Activated naive CD4-positive, alpha-beta T cell treated with anti-CD3 and anti-CD28 coated beads, Interleukin-2, amount 50 U/mL, for 24 hours (primary cell): ENCODE measurements around the gene EGFL8.
A peak's percentile ranks its signal among the peaks of the same experiment; 100 is the strongest.
"Not testable (repeated sequence)": the region's sequence is repeated elsewhere in the genome, so short reads cannot be mapped to it uniquely, and the experiment has no call there.

Experiments
- H3K27ac Mint-ChIP-seq: one replicate; pipeline ENCODE4 v1.8.0; 2021; ENCODE audit warnings: mild to moderate bottlenecking, mixed read lengths
- H3K27me3 Mint-ChIP-seq: one replicate; pipeline ENCODE4 v1.8.0; 2021; ENCODE audit warnings: mixed read lengths
- H3K36me3 Mint-ChIP-seq: one replicate; pipeline ENCODE4 v1.8.0; 2021; ENCODE audit warnings: mixed read lengths
- H3K4me1 Mint-ChIP-seq: one replicate; pipeline ENCODE4 v1.8.0; 2021; ENCODE audit warnings: mixed read lengths
- H3K4me3 Mint-ChIP-seq: one replicate; pipeline ENCODE4 v1.8.0; 2021; ENCODE audit warnings: mild to moderate bottlenecking, mixed read lengths
- H3K9me3 Mint-ChIP-seq: one replicate; pipeline ENCODE4 v1.8.0; 2021; ENCODE audit warnings: mixed read lengths

EGFL8 gene

DNA sequence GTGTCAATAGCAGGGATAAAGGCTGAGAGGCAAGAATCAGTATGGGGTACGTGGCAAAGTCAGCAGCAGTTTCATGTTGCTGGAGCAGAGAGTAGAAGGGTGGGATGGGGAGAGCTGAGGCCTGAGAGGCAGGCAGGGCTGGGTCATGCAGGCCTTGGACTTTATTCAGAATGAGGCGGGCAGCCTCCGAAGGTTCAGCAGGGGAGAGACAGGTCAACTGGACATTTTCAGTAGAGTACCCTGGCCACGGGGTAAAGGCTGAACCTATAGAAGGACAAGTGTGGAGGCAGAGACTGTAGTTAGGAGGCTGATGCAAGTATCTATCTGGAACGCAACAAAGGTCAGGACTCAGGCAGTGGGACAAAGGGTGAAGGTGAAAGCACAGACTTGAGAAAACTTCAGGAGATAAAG is 45.8 kb downstream of the EGFL8 start:
- H3K4me3 Mint-ChIP-seq: no peak overlapping the region
- no peaks in the 10 kb centered on the region for H3K36me3 Mint-ChIP-seq
- H3K9me3 Mint-ChIP-seq: no peaks in the 10 kb centered on the region
- no peak overlapping the region for H3K27ac Mint-ChIP-seq
- H3K27me3 Mint-ChIP-seq: no peaks in the 10 kb centered on the region
- H3K4me1 Mint-ChIP-seq: no peaks in the 10 kb centered on the region

DNA sequence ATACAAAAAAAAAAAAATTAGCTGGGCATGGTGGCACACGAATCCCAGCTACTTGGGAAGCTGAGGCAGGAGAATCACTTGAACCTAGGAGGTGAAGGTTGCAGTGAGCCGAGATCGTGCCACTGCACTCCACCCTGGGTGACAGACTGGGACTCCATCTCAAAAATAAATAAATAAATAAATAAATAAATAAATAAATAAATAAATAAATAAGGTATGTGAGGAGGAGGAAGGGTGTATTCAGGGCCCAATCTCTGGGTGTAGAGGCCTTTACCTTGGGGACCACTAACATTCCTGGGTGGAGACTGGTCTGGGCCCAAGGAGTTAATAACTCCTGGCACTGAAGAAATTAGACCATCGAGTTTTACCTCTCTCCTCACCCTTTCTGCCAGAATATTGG is 47.0 kb downstream of the EGFL8 start:
- H3K36me3 Mint-ChIP-seq, H3K27ac Mint-ChIP-seq, H3K9me3 Mint-ChIP-seq, H3K4me3 Mint-ChIP-seq, H3K27me3 Mint-ChIP-seq, H3K4me1 Mint-ChIP-seq: not testable (repeated sequence)

DNA sequence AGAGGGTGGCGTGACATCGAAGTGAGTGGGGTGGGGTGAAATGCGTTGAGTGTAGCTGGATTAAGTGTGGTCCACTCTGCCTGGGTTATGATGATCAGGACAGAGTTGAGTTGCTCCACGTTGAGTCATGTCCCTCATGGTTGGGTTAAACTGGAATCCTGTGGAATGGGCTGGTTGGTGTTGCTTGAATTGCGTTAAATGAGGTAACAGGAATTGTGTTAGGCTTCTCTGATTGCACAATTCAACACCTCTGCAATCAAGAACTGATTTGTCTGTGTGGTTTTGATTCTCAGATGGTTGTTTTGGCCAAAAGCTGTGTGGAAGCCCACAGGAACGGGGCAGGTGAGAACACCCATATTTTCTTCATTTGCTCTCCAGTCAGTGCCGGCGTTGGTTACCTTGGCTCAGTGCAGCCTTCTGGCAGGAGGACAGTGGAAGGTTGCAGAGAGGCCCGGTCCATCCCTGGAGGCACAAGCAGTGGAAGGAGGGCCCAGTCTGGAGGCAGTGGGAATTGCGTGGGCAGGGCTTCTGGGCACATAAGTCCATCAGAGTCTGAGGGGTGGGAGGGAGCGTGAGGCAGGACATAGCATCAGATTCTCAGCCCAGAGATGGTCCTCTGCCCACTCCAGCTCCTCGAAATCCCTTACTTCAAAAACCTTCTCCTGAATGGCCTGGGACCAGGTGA is 47.8 kb downstream of the EGFL8 start:
- Mint-ChIP-seq H3K36me3 (no peaks in the 10 kb centered on the region), H3K4me1 (no peaks in the 10 kb centered on the region), H3K27me3 (no peaks in the 10 kb centered on the region), H3K27ac (no peak overlapping the region), H3K4me3 (no peak overlapping the region), H3K9me3 (no peaks in the 10 kb centered on the region)

DNA sequence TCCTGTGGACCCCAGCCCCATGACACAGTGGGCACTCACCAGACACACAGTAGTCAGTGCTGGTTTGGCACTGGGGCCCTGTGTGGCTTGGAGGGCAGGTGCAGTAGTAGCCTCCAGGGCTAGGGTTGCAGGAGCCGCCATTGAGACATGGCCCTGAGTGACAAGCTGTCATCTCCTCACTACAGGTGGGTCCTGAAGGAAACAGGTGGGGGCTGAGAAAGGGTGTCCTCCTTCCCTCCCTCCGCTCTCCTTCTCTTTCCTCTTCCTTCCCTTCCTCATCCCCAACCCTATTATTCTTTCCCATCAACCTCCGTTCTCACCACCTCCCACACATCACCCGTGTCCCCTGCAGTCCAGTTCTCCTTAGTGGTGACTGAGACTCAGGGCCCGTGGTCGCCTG is 49.3 kb downstream of the EGFL8 start:
- H3K4me1 Mint-ChIP-seq: no peaks in the 10 kb centered on the region
- no peak overlapping the region for H3K27ac Mint-ChIP-seq

DNA sequence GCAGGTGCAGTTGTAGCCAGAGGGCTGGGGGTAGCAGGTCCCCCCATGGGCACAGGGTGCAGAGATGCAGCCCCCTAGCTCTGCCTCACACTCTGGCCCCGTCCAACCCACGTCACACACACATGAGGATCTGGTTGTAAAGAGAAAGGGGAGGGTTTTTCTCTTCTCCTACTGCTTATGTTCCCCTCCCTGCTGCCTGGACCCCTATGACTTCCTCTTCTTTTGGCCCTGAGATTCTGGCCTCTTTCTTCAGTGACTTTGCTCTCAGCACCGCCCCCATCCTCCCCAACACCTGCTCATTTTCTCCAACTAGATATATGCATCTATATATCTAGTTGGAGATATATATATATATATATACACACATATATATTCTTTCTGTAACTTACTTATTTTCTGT is 49.7 kb downstream of the EGFL8 start:
- no peaks in the 10 kb centered on the region for H3K4me1 Mint-ChIP-seq
- H3K27ac Mint-ChIP-seq: no peak overlapping the region
- no peaks in the 10 kb centered on the region for H3K36me3 Mint-ChIP-seq
- H3K27me3 Mint-ChIP-seq: no peaks in the 10 kb centered on the region
- no peak overlapping the region for H3K4me3 Mint-ChIP-seq
- H3K9me3 Mint-ChIP-seq: no peaks in the 10 kb centered on the region

More for the DNA sequence above, 49.3 kb downstream of the EGFL8 start:
- Mint-ChIP-seq H3K27me3 (no peaks in the 10 kb centered on the region), H3K9me3 (no peaks in the 10 kb centered on the region), H3K4me3 (no peak overlapping the region), H3K36me3 (no peaks in the 10 kb centered on the region)

DNA sequence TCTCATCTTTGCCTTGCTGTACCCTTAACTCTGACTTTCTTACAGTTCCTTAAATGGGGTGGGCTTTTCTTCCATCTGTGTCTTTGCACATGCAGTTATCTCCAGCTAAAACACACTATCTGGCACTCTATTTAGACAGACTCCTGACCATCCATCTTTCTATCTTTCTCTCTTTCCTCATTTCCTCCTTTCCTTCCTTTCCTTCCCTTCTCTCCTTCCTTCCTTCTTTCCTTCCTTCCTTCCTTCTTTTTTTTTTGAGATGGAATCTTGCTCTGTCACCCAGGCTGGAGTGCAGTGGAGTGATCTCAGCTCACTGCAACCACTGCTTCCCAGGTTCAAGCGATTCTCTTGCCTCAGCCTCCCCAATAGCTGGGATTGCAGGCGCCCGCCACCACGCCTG is 51.2 kb downstream of the EGFL8 start:
- Mint-ChIP-seq H3K4me3 (no peak overlapping the region), H3K36me3 (no peaks in the 10 kb centered on the region), H3K9me3 (no peaks in the 10 kb centered on the region), H3K27ac (peak overlapping the region; percentile 61), H3K4me1 (no peaks in the 10 kb centered on the region), H3K27me3 (no peaks in the 10 kb centered on the region)

DNA sequence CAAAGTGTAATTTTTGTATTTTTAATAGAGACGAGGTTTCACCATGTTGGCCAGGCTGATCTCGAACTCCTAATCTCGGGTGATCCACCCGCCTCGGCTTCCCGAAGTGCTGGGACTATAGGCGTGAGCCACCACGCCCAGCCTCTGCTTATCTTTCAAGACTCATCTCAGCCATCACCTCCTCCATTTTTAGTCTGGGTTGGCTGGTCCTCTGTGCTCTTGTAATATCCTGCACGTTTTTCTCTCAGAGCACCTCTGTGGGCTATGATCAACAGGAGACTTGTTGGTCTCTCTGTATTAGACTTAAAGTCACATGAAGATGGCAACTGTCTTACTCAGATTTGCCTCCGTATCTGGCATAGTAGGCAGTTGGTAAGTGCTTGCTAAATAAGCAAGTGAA is 51.9 kb downstream of the EGFL8 start:
- H3K27ac Mint-ChIP-seq: no peak overlapping the region

DNA sequence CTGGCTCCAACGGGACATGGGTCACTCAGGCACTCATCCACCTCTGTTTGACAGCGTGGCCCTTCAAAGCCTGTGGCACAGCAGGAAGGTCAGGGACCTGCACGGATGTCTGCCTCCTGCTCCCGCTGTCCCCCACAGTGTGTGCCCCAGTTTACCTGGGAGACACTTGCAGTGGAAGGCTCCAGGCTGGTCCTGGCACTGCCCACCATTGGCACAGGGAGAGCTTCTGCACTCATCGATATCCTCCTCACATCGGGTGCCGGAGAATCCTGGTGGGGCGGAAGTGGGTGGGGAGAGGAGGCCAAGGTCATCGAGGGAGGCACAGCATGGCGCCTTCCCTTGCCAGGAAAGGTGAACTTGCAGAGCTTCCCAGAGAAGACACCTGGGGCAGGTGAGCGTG is 52.6 kb downstream of the EGFL8 start:
- no peaks in the 10 kb centered on the region for H3K4me1 Mint-ChIP-seq
- no peak overlapping the region for H3K27ac Mint-ChIP-seq
- H3K9me3 Mint-ChIP-seq: no peaks in the 10 kb centered on the region

More for the DNA sequence above, 51.9 kb downstream of the EGFL8 start:
- H3K9me3 Mint-ChIP-seq: no peaks in the 10 kb centered on the region
- no peak overlapping the region for H3K4me3 Mint-ChIP-seq
- no peaks in the 10 kb centered on the region for H3K27me3 Mint-ChIP-seq
- H3K4me1 Mint-ChIP-seq: no peaks in the 10 kb centered on the region
- no peaks in the 10 kb centered on the region for H3K36me3 Mint-ChIP-seq

More for the DNA sequence above, 52.6 kb downstream of the EGFL8 start:
- Mint-ChIP-seq H3K4me3 (no peak overlapping the region), H3K27me3 (no peaks in the 10 kb centered on the region), H3K36me3 (no peaks in the 10 kb centered on the region)
